ENCODE results near the gene MORN2.

GRCh38 chr2:38889045-38889444 lies 13.3 kb downstream of the MORN2 start:
- TF ChIP-seq CTCF (conservative IDR thresholded peaks at IDR 0.05 in 1 of 2, IDR thresholded peaks at IDR 0.05 in 1 of 2; ENCODE audit: low read depth in 1 of 2, low read length in 2 of 2) = no peak
- TF ChIP-seq EZH2 (IDR thresholded peaks at IDR 0.05; ENCODE audit: low read length, missing control alignments) = no peak

Measured in fibroblast of lung (primary cell).